CD4-positive, CD25-positive, alpha-beta regulatory T cell (primary cell): ENCODE data around the gene HDAC9. TPM values are rescaled to one million over a fixed set of nuclear protein-coding genes. Genes with fewer than 3 reads are reported as not detected.

Source experiments
- ATAC-seq, 2 donors: fragments of 150-1000 bp; cut with Tn5 transposase; one replicate each; pipeline ENCODE4 v1.10.0; 2021; ENCODE audit warnings: low read depth in 2 of 2, moderate number of reproducible peaks in 2 of 2, moderate library complexity in 1 of 2
- DNase-seq, 3 donors: peaks; one replicate each; pipeline versions ENCODE4 v3.0.0 to v3.0.0-alpha.2; 2012 to 2022; ENCODE audit warnings: mixed read lengths in 1 of 3
- H3K27ac ChIP-seq: one replicate; pipeline ENCODE4 v1.7.0; 2013; ENCODE audit warnings: mild to moderate bottlenecking, low read length; ENCODE audit not compliant: insufficient read depth, poor library complexity, severe bottlenecking
- H3K27me3 ChIP-seq: one replicate; pipeline ENCODE4 v1.7.0; 2013; ENCODE audit warnings: low read length; ENCODE audit not compliant: control insufficient read depth, insufficient read depth
- H3K36me3 ChIP-seq: one replicate; pipeline ENCODE4 v1.7.0; 2013; ENCODE audit warnings: mild to moderate bottlenecking, low read length, moderate library complexity; ENCODE audit not compliant: control insufficient read depth, insufficient read depth
- H3K4me1 ChIP-seq: 2 replicates; pipeline ENCODE4 v1.7.0; 2013; ENCODE audit warnings: mild to moderate bottlenecking, low read length; ENCODE audit not compliant: insufficient read depth, control insufficient read depth, poor library complexity, severe bottlenecking
- H3K4me3 ChIP-seq: one replicate; pipeline ENCODE4 v1.7.0; 2013; ENCODE audit warnings: low read depth, mild to moderate bottlenecking, low read length, moderate library complexity
- H3K9me3 ChIP-seq, 2 experiments: 1 replicate in 1 of 2; 2 replicates in 1 of 2; pipeline ENCODE4 v1.7.0; 2013; ENCODE audit warnings: low read length in 2 of 2, mild to moderate bottlenecking in 1 of 2, moderate library complexity in 1 of 2; ENCODE audit not compliant: control insufficient read depth in 2 of 2
- H3K27ac Mint-ChIP-seq, 3 donors: one replicate each; pipeline ENCODE4 v1.8.0; 2020 to 2022; ENCODE audit warnings: mild to moderate bottlenecking in 3 of 3, mixed read lengths in 3 of 3, moderate library complexity in 2 of 3
- H3K27me3 Mint-ChIP-seq: one replicate; pipeline ENCODE4 v1.8.0; 2022; ENCODE audit warnings: mild to moderate bottlenecking, mixed read lengths
- H3K36me3 Mint-ChIP-seq: one replicate; pipeline ENCODE4 v1.8.0; 2020; ENCODE audit warnings: mixed read lengths
- H3K4me1 Mint-ChIP-seq, 4 donors: one replicate each; pipeline ENCODE4 v1.8.0; 2020 to 2022; ENCODE audit warnings: mixed read lengths in 4 of 4, mild to moderate bottlenecking in 1 of 4
- H3K4me3 Mint-ChIP-seq, 4 donors: one replicate each; pipeline ENCODE4 v1.8.0; 2020 to 2022; ENCODE audit warnings: mild to moderate bottlenecking in 4 of 4, mixed read lengths in 4 of 4, moderate library complexity in 3 of 4
- H3K9me3 Mint-ChIP-seq, 7 donors: one replicate each; pipeline ENCODE4 v1.8.0; 2020 to 2022; ENCODE audit warnings: mixed read lengths in 7 of 7, mild to moderate bottlenecking in 3 of 7, moderate library complexity in 2 of 7
- polyA plus RNA-seq, 4 donors: library from polyadenylated mRNA; unstranded; fragments of 300-500 nt; fragmentation: Illumina TruSeq; gene quantifications; one replicate each; pipeline ENCODE4 v1.2.3, GENCODE V29; 2021
- total RNA-seq: library from RNA; stranded (reverse); gene quantifications from one replicate; pipeline ENCODE4 v1.2.3, GENCODE V29; 2022

Gene HDAC9
- total and polyA plus RNA-seq, 5 donors from 2014 or later = 4.1 to 23.7 (median 10.4) TPM

GRCh38 chr7:18655506-18655905, 160.0 kb downstream of the HDAC9 start:
- no peaks in the 10 kb centered on the region for H3K36me3 Mint-ChIP-seq
- H3K9me3 Mint-ChIP-seq = peaks cover 0 to 1% (median 0%) of the 10 kb centered on the region in 7 donors
- no peak overlapping the region for H3K27ac Mint-ChIP-seq

DNA sequence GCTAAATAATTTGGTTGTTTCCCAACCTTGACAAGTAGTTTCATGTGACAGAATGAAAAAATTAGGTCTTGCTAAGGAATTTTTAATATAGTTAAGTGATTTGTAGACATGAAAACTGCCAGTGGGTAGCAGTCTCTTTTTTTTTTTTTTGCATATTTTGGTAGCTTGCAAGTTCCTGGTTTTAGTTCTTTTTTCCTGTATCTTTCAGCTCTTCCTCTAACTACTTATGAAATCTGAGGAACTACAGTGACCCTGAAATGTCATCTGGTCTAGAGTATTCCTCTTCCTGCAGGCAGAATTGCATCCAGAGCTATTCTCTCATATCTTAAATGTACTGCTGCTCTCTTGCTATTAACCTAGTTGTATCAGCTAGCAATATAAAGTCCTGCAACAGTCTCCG, 160.4 kb downstream of the HDAC9 start:
- H3K4me1 Mint-ChIP-seq = no peaks in the 10 kb centered on the region
- no peak for ATAC-seq
- H3K4me3 ChIP-seq = no peak overlapping the region

More at GRCh38 chr7:18655506-18655905, 160.0 kb downstream of the HDAC9 start:
- DNase-seq = no peak
- H3K4me1 Mint-ChIP-seq = no peaks in the 10 kb centered on the region
- no peak overlapping the region for H3K4me3 Mint-ChIP-seq
- Histone ChIP-seq H3K4me3 (no peak overlapping the region), H3K9me3 (no peaks in the 10 kb centered on the region), H3K36me3 (no peaks in the 10 kb centered on the region), H3K27ac (no peak overlapping the region), H3K4me1 (no peaks in the 10 kb centered on the region), H3K27me3 (no peaks in the 10 kb centered on the region)
- ATAC-seq = no peak
- H3K27me3 Mint-ChIP-seq = peaks cover 4% of the 10 kb centered on the region

GRCh38 chr7:18656362-18656761, 160.8 kb downstream of the HDAC9 start:
- DNase-seq (no peak), ATAC-seq (no peak)
- H3K36me3 ChIP-seq = no peaks in the 10 kb centered on the region
- Mint-ChIP-seq H3K36me3 (no peaks in the 10 kb centered on the region), H3K9me3 (peaks cover 0 to 1% (median 0%) of the 10 kb centered on the region in 7 donors), H3K4me1 (no peaks in the 10 kb centered on the region), H3K27me3 (peaks cover 4% of the 10 kb centered on the region), H3K4me3 (no peak overlapping the region), H3K27ac (no peak overlapping the region)
- no peak overlapping the region for H3K27ac ChIP-seq
- no peak overlapping the region for H3K4me3 ChIP-seq
- H3K27me3 ChIP-seq = no peaks in the 10 kb centered on the region
- no peaks in the 10 kb centered on the region for H3K4me1 ChIP-seq
- H3K9me3 ChIP-seq = no peaks in the 10 kb centered on the region

More for the DNA sequence above, 160.4 kb downstream of the HDAC9 start:
- Histone ChIP-seq H3K36me3 (no peaks in the 10 kb centered on the region), H3K27ac (no peak overlapping the region), H3K27me3 (no peaks in the 10 kb centered on the region), H3K9me3 (no peaks in the 10 kb centered on the region), H3K4me1 (no peaks in the 10 kb centered on the region)
- Mint-ChIP-seq H3K4me3 (no peak overlapping the region), H3K27me3 (peaks cover 4% of the 10 kb centered on the region), H3K36me3 (no peaks in the 10 kb centered on the region), H3K27ac (no peak overlapping the region), H3K9me3 (peaks cover 0 to 1% (median 0%) of the 10 kb centered on the region in 7 donors)
- DNase-seq = no peak

DNA sequence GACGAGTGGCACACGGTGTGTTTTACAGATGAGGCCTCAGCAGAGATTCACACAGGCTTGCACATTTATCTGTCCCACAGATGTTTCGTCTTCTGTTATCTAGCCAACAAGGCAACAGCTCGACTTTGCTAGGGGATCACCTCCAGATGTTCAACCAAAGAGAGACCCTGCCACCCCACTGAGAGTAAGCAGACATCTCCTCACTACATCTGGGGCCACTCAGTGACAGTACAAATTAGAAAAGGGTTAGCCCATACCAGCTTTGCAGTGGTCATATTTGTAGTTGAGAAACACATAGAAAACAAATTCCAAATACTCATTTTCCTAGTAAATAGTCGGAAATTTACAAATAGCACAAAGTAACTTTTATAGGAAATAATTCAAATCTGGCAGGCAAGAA, 164.2 kb downstream of the HDAC9 start:
- H3K27me3 ChIP-seq = no peaks in the 10 kb centered on the region
- Mint-ChIP-seq H3K27ac (no peak overlapping the region), H3K4me1 (no peaks in the 10 kb centered on the region), H3K27me3 (peaks cover 4% of the 10 kb centered on the region), H3K9me3 (peaks cover 0 to 1% (median 0%) of the 10 kb centered on the region in 7 donors), H3K4me3 (no peak overlapping the region), H3K36me3 (no peaks in the 10 kb centered on the region)
- DNase-seq (no peak), ATAC-seq (no peak)
- H3K4me3 ChIP-seq = no peak overlapping the region
- no peaks in the 10 kb centered on the region for H3K4me1 ChIP-seq
- no peaks in the 10 kb centered on the region for H3K36me3 ChIP-seq
- H3K27ac ChIP-seq = no peak overlapping the region
- H3K9me3 ChIP-seq = no peaks in the 10 kb centered on the region

DNA sequence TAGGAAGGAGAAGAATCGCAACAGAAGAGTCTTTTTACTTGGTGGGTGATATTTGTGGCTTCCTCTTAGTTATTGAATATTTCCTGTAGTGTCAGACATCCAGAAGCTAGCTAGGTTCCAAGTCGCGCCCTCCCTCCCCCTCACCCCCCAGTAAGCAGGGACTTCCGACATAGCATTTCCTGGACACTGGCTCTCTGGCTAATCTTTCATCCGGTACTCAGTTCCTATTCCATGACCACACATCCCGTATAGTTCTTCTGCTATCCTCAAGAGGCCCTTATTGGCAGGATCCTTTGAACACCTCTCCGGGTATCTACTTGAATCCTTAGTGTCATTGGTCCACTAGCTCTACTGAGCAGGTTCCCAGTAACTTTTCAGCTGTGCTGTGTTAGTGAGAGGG, 167.8 kb downstream of the HDAC9 start:
- no peak overlapping the region for H3K27ac Mint-ChIP-seq
- no peaks in the 10 kb centered on the region for H3K36me3 Mint-ChIP-seq
- Histone ChIP-seq H3K27ac (no peak overlapping the region), H3K4me1 (no peaks in the 10 kb centered on the region), H3K4me3 (no peak overlapping the region), H3K27me3 (no peaks in the 10 kb centered on the region), H3K9me3 (no peaks in the 10 kb centered on the region), H3K36me3 (no peaks in the 10 kb centered on the region)
- ATAC-seq (no peak), DNase-seq (no peak)
- H3K4me3 Mint-ChIP-seq = no peak overlapping the region
- no peaks in the 10 kb centered on the region for H3K9me3 Mint-ChIP-seq
- no peaks in the 10 kb centered on the region for H3K27me3 Mint-ChIP-seq
- H3K4me1 Mint-ChIP-seq = peaks cover 0 to 4% (median 2%) of the 10 kb centered on the region in 4 donors

GRCh38 chr7:18666107-18666728, 170.7 kb downstream of the HDAC9 start:
- Mint-ChIP-seq H3K9me3 (no peaks in the 10 kb centered on the region), H3K27ac (no peak overlapping the region)

GRCh38 chr7:18667466-18667865, 171.9 kb downstream of the HDAC9 start:
- H3K27ac Mint-ChIP-seq = no peak overlapping the region
- H3K27me3 Mint-ChIP-seq = no peaks in the 10 kb centered on the region
- DNase-seq = no peak
- H3K36me3 ChIP-seq = no peaks in the 10 kb centered on the region
- H3K27ac ChIP-seq = no peak overlapping the region
- H3K4me3 ChIP-seq = no peak overlapping the region
- no peak overlapping the region for H3K4me3 Mint-ChIP-seq
- no peaks in the 10 kb centered on the region for H3K36me3 Mint-ChIP-seq
- H3K4me1 Mint-ChIP-seq = peaks cover 0 to 5% (median 2%) of the 10 kb centered on the region in 4 donors
- ATAC-seq = no peak
- no peaks in the 10 kb centered on the region for H3K27me3 ChIP-seq
- peaks cover 0 to 2% (median 0%) of the 10 kb centered on the region in 7 donors for H3K9me3 Mint-ChIP-seq
- H3K4me1 ChIP-seq = no peaks in the 10 kb centered on the region
- H3K9me3 ChIP-seq = no peaks in the 10 kb centered on the region

More at GRCh38 chr7:18666107-18666728, 170.7 kb downstream of the HDAC9 start:
- H3K27ac ChIP-seq = no peak overlapping the region
- H3K4me1 Mint-ChIP-seq = peaks cover 0 to 5% (median 2%) of the 10 kb centered on the region in 4 donors
- peak overlapping the region in 1 of 4 donors; percentile 0 for H3K4me3 Mint-ChIP-seq
- no peak overlapping the region for H3K4me3 ChIP-seq
- no peaks in the 10 kb centered on the region for H3K4me1 ChIP-seq
- peak; percentile 39 to 77 (median 41) for DNase-seq
- no peaks in the 10 kb centered on the region for H3K36me3 ChIP-seq
- H3K9me3 ChIP-seq = no peaks in the 10 kb centered on the region
- no peaks in the 10 kb centered on the region for H3K27me3 ChIP-seq
- no peaks in the 10 kb centered on the region for H3K27me3 Mint-ChIP-seq
- H3K36me3 Mint-ChIP-seq = no peaks in the 10 kb centered on the region
- ATAC-seq = peak; percentile 56 to 68

GRCh38 chr7:18671176-18671575, 175.6 kb downstream of the HDAC9 start:
- Mint-ChIP-seq H3K4me1 (peaks cover 0 to 3% (median under 1%) of the 10 kb centered on the region in 4 donors), H3K4me3 (no peak overlapping the region), H3K9me3 (peaks cover 0 to 3% (median 0%) of the 10 kb centered on the region in 7 donors), H3K36me3 (no peaks in the 10 kb centered on the region), H3K27me3 (no peaks in the 10 kb centered on the region), H3K27ac (no peak overlapping the region)
- DNase-seq = no peak
- Histone ChIP-seq H3K27me3 (no peaks in the 10 kb centered on the region), H3K4me1 (no peaks in the 10 kb centered on the region), H3K27ac (no peak overlapping the region), H3K9me3 (no peaks in the 10 kb centered on the region), H3K4me3 (no peak overlapping the region), H3K36me3 (no peaks in the 10 kb centered on the region)
- no peak for ATAC-seq
